ENCODE data around the gene PER1. TPM values are rescaled to one million over a fixed set of nuclear protein-coding genes. Genes with fewer than 3 reads are reported as not detected.

The PER1 gene
- total RNA-seq, 1 donor from 2014 or later, result 350 TPM

- TF ChIP-seq, protein P1, sequence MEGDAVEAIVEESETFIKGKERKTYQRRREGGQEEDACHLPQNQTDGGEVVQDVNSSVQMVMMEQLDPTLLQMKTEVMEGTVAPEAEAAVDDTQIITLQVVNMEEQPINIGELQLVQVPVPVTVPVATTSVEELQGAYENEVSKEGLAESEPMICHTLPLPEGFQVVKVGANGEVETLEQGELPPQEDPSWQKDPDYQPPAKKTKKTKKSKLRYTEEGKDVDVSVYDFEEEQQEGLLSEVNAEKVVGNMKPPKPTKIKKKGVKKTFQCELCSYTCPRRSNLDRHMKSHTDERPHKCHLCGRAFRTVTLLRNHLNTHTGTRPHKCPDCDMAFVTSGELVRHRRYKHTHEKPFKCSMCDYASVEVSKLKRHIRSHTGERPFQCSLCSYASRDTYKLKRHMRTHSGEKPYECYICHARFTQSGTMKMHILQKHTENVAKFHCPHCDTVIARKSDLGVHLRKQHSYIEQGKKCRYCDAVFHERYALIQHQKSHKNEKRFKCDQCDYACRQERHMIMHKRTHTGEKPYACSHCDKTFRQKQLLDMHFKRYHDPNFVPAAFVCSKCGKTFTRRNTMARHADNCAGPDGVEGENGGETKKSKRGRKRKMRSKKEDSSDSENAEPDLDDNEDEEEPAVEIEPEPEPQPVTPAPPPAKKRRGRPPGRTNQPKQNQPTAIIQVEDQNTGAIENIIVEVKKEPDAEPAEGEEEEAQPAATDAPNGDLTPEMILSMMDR (IDR thresholded peaks at IDR 0.05), result no peak
- H3K27me3 ChIP-seq, result no peaks in the 10 kb centered on the region
- DNase-seq (peak; percentile 50), ATAC-seq (no peak)
- no peaks in the 10 kb centered on the region for H3K9me3 ChIP-seq
- no peak overlapping the region for H3K27ac ChIP-seq
- no peak overlapping the region for H3K4me3 ChIP-seq
- peaks cover 49% of the 10 kb centered on the region for H3K4me1 ChIP-seq
- H3K36me3 ChIP-seq, result peaks cover 27% of the 10 kb centered on the region
- intact Hi-C loops (cut with DNase I), result no loop called here
These were observed 7.4 kb upstream of the PER1 start for GRCh38 chr17:8159459-8160223.

DNA sequence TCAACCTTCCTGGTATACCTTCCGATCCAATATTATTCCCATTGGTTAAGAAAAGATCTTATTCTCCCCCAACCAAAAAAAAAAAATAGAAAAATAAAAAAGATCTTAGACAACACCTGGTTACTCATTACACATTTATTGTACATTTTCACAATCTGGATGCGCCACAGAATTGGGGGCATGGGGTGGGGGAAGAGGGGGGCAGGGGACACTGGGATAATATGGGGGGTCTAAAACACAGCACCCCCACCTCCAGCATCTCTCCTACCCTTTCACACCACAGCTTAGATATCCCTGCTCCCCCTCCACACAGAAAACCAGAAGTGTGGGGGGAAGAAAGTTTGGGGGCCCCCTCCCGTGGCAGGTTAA is 6.8 kb upstream of the PER1 start:
- ATAC-seq, result no peak
- H3K4me1 ChIP-seq, result peaks cover 43% of the 10 kb centered on the region

GRCh38 chr17:8158267-8159031 is 6.2 kb upstream of the PER1 start:
- peak; percentile 42 for ATAC-seq

More for the DNA sequence above, 6.8 kb upstream of the PER1 start:
- TF ChIP-seq, protein P1 (IDR thresholded peaks at IDR 0.05), result no peak
- no peaks in the 10 kb centered on the region for H3K27me3 ChIP-seq
- intact Hi-C loops (cut with DNase I), result no loop called here
- peaks cover 27% of the 10 kb centered on the region for H3K36me3 ChIP-seq
- DNase-seq, result no peak
- H3K4me3 ChIP-seq, result no peak overlapping the region
- peak overlapping the region; percentile 98 for H3K27ac ChIP-seq
- no peaks in the 10 kb centered on the region for H3K9me3 ChIP-seq

GRCh38 chr17:8156246-8156992 is 4.2 kb upstream of the PER1 start:
- TF ChIP-seq, protein P1 (IDR thresholded peaks at IDR 0.05), result peak; percentile 6
- peaks cover 35% of the 10 kb centered on the region for H3K36me3 ChIP-seq
- H3K27ac ChIP-seq, result peak overlapping the region; percentile 100
- peak; percentile 77 for ATAC-seq
- peak; percentile 100 for DNase-seq
- no peaks in the 10 kb centered on the region for H3K9me3 ChIP-seq
- intact Hi-C loops (cut with DNase I), result no loop called here
- peaks cover 44% of the 10 kb centered on the region for H3K4me1 ChIP-seq
- H3K27me3 ChIP-seq, result no peaks in the 10 kb centered on the region
- H3K4me3 ChIP-seq, result peak overlapping the region; percentile 82

More at GRCh38 chr17:8158267-8159031, 6.2 kb upstream of the PER1 start:
- H3K27ac ChIP-seq, result peak overlapping the region; percentile 98
- no peaks in the 10 kb centered on the region for H3K27me3 ChIP-seq
- intact Hi-C loops (cut with DNase I), result no loop called here
- no peaks in the 10 kb centered on the region for H3K9me3 ChIP-seq
- TF ChIP-seq, protein P1 (IDR thresholded peaks at IDR 0.05), result peak; percentile 96
- peak; percentile 92 for DNase-seq
- peaks cover 27% of the 10 kb centered on the region for H3K36me3 ChIP-seq
- peaks cover 43% of the 10 kb centered on the region for H3K4me1 ChIP-seq
- H3K4me3 ChIP-seq, result no peak overlapping the region

DNA sequence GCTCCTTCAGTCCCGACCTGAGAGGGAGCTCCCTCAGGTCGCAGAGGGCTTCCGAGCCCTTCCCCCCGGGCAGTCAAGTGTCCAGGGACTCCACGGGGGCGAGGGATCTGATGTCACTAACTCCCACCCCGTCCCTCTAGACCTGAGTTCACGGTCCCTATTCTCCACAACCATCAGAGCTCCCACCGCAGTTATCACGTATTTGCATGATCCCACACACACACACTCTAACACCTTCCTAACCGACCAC is 3.7 kb upstream of the PER1 start:
- peaks cover 40% of the 10 kb centered on the region for H3K4me1 ChIP-seq
- no peaks in the 10 kb centered on the region for H3K9me3 ChIP-seq
- H3K4me3 ChIP-seq, result peak overlapping the region; percentile 82
- no peaks in the 10 kb centered on the region for H3K27me3 ChIP-seq
- peak overlapping the region; percentile 100 for H3K27ac ChIP-seq
- intact Hi-C loops (cut with DNase I), result no loop called here
- ATAC-seq (no peak), DNase-seq (no peak)
- peaks cover 30% of the 10 kb centered on the region for H3K36me3 ChIP-seq
- TF ChIP-seq, protein P1 (IDR thresholded peaks at IDR 0.05), result no peak
